Omental fat pad (tissue), 4 donors: ENCODE results near the gene ADAMTS16. TPM values are rescaled to one million over a fixed set of nuclear protein-coding genes. Genes with fewer than 3 reads are reported as not detected.

Experiments used
- ATAC-seq: fragments of 150-250 bp; one replicate; pipeline ENCODE4 v1.9.1; 2016; ENCODE audit warnings: mild to moderate bottlenecking, moderate library complexity; ENCODE audit not compliant: low FRiP score
- DNase-seq: peaks from one replicate; pipeline ENCODE4 v3.0.0-alpha.2; 2019; ENCODE audit warnings: low spot score
- CTCF ChIP-seq, 3 donors: fragments of 450-650 bp; IDR thresholded peaks; one replicate each; pipeline ENCODE4 v1.5.1; 2016 to 2017; ENCODE audit warnings: antibody characterized with exemption in 3 of 3, mild to moderate bottlenecking in 3 of 3, moderate library complexity in 2 of 3
- total RNA-seq, 4 donors: library from RNA; depleted of rRNA; stranded (reverse); fragments of >200 nt; gene quantifications; one replicate each; pipeline ENCODE4 v1.1.0, GENCODE V29; 2016

ADAMTS16 gene
- total RNA-seq, 4 donors from 2014 or later: 0.50 to 1.9 (median 1.3) TPM

- DNase-seq (no peak), ATAC-seq (no peak)
- TF ChIP-seq CTCF (IDR thresholded peaks at IDR 0.05): no peak
These were observed 42.5 kb downstream of the ADAMTS16 start for GRCh38 chr5:5182508-5183188.

GRCh38 chr5:5183189-5183699 lies 43.1 kb downstream of the ADAMTS16 start:
- no peak for DNase-seq
- no peak for TF ChIP-seq CTCF (IDR thresholded peaks at IDR 0.05)
- ATAC-seq: no peak

GRCh38 chr5:5183933-5184332 lies 43.8 kb downstream of the ADAMTS16 start:
- no peak for DNase-seq

GRCh38 chr5:5188376-5189050 lies 48.4 kb downstream of the ADAMTS16 start:
- no peak for DNase-seq
- no peak for ATAC-seq
- TF ChIP-seq CTCF (IDR thresholded peaks at IDR 0.05): no peak

More at GRCh38 chr5:5183933-5184332, 43.8 kb downstream of the ADAMTS16 start:
- ATAC-seq: no peak
- TF ChIP-seq CTCF (IDR thresholded peaks at IDR 0.05): no peak

- no peak for ATAC-seq
- no peak for DNase-seq
- no peak for TF ChIP-seq CTCF (IDR thresholded peaks at IDR 0.05)
These were observed 48.9 kb downstream of the ADAMTS16 start for GRCh38 chr5:5189051-5189430.

GRCh38 chr5:5191906-5192305 lies 51.8 kb downstream of the ADAMTS16 start:
- ATAC-seq: no peak
- no peak for DNase-seq
- TF ChIP-seq CTCF (IDR thresholded peaks at IDR 0.05): no peak

GRCh38 chr5:5192681-5193080 lies 52.6 kb downstream of the ADAMTS16 start:
- DNase-seq: no peak
- no peak for TF ChIP-seq CTCF (IDR thresholded peaks at IDR 0.05)
- ATAC-seq: no peak
